HG02759 (cell line): ENCODE measurements around the gene ICAM2.

ENCODE experiments used
- ATAC-seq: cut with Tn5 transposase; IDR thresholded peaks from one replicate; pipeline ENCODE4 v1.9.1; 2021; ENCODE audit warnings: mild to moderate bottlenecking, moderate library complexity; ENCODE audit not compliant: unreplicated experiment

ICAM2 gene

DNA sequence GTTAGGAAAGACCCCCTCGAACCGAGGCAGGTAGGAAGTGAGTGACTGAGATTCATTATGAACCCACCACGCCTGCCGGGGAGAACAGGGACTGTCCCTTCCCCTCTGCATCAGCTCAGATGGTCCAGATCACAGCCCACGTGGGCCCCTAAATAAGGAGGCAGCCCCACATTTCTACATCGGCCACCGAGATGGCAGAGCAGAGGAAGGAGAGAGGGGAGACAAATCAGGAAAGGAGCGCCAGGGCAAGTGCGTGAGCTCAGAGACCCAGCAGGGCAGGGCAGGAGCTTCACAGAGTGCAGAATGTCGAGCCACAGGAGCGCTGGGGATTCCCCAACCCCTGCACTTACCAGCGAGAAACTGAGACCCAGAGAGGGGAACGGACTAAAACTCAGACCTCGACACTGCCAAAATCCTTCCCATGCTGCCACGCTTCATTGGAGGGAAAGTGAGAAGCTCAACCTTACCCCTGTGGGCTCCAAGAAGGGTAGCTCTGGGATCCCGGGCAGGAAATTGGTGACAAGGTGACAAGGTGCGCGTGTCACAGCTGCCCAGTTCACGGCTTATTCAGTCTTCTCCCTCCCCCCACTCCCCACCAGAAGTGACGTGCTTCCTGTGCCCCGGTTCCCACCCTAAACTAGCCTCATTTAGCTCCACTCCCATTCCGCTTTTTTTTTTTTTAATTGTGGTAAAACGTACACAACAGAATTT is at the start of gene ICAM2:
ICAM2 (minus strand) TSS at position 578 of the 711 bp plus-strand sequence. CDS start 13,942 bp downstream, outside the sequence.
- ATAC-seq = peak; percentile 75

DNA sequence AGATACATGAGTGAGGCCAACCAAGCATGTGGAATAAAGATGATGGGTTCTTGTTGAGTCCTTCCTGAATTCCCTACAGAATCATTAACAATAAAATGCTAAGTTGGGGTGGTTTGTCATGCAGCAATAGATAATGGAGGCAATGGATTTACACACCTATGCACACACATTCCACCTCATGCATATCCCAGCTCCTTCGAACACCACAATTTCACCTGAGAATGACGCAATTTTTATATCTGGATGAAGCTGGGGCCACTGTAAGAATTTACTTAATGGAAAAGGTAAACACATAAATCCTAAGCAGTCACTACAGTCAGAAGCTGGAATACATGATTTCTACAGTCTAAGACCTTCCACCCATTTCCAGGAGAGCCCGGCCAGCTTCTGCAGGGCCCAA is 49.8 kb upstream of the ICAM2 start:
- ATAC-seq = no peak

DNA sequence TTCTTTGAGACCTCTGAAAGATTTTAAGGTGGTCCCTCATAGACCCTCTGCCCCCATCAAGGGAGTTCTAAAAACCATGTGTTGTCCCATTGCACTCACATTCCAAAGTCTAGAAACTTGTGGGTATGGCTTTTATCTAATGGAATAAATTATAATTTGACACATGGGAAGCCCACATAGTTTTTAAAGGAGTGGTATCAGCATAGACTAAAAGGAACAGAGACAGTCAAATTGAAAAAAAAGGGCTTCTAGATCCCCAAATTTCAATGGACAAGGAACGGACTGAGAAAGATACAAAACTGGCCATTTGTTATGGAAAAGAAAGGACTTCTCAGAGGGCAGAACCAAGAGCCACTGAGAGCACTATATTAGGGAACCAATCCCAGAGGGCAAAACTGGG is 48.7 kb upstream of the ICAM2 start:
- no peak for ATAC-seq

- no peak for ATAC-seq
Observed at GRCh38 chr17:64067657-64068056, 47.2 kb upstream of the ICAM2 start.

- no peak for ATAC-seq
Observed at GRCh38 chr17:64066716-64067115, 46.3 kb upstream of the ICAM2 start.

DNA sequence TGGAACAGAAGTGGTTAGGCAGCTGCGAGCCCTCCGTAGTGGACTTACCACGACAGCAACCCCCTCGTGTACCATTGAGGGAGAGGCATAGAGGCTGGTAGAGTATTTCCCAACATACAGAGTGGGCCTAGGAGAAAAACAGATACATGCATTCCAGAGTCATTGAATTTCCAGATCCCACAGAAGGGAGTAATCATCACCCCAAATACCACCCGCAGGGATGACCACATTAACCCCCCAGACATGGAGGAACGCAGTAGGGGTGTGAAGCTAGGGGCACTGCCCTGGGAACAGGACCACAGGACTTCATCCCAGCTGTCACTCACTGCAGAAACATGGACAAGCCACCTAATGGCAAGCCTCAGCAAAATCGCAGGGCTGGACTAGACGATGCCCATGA is 44.7 kb upstream of the ICAM2 start:
- ATAC-seq = no peak

DNA sequence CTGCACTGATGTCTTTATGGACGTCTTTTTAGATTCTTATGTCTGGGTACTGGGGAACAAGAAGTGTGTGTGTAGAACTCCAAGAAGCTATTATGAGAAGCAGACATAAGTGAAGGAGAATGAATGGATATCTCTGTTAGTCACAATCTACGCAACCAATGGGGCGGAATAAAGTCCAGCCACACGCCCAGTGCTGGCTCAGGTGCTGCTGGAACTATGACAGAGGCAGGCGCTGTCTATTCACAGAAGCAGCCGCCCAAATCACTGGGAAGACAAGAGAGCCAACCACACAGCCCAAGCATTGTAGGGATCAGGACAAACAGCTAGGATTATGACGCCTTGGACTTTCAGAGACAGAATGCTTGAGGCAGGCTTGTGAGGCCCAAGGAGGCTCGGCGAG is 43.9 kb upstream of the ICAM2 start:
- ATAC-seq = no peak

- no peak for ATAC-seq
Observed at GRCh38 chr17:64063766-64064224, 43.4 kb upstream of the ICAM2 start.

DNA sequence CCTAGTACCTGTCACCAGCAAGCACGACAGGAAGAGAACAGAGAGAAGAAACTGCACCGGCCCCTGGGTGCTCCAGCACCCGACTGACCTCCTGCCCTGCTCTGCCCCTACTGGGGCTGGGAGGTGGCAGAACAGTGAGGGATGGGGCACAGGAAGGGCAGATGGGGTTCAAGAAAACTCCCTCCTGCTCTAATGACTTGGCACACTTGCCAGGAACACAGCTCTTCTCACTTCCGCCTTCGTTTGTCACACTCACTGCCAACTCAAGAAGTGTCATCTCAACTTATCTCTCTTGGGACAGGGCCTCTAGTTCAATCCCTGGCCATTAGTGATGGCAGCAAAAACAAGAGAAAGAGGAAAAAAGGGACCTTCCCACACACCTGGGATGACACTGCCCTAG is 42.7 kb upstream of the ICAM2 start:
- no peak for ATAC-seq

DNA sequence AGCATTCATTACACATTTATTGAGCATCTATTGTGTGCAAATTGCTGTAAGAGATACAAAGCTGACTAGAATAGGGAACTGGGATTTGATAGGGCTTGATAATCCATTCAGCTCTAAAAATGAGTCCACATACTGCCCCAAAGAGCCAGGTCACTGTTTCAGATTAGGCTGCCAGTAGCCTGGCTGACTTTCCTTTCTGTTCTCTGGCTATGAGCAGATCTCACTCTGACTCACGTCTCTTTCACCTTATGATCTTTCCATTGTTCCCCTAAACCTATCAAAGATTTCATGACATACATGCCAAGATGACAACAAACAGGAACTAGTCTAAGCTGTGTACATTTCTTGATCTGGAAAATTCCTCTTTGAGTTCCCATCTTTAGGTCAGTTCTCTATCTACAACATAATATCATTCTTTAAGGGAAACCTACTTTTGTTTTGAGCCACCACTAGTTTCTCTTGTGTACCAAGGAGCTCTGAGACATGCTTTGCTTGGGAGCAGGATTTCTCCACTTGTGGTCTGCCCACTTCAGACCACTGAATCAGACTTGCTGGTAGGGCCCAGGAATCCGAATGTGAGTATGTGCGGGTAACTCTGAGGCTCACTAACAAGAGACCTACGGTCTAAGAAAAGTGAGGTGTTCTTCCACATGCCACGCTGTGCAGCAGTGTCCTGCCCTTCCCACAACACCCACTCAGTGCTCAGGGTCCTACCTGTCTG is 40.9 kb upstream of the ICAM2 start:
- ATAC-seq = peak; percentile 44

DNA sequence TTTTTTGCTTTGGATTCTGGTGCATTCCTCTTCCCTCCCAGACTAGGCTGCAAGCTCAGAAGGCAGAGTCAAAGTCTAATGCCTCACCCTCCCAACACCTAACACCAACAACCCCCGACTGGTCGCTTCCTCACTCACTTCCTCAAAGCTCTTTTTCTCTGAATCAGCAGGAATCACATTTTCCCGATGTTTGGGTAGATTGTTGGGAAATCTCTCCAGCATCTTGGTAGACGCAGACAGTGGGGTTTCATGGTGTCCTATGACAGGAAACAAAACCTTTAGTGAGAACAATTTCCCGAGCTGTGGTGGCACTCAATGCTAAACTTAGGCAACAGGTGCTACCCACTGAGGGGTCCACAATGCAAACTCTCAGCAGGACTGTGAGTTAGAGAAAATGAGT is 39.9 kb upstream of the ICAM2 start:
- no peak for ATAC-seq

DNA sequence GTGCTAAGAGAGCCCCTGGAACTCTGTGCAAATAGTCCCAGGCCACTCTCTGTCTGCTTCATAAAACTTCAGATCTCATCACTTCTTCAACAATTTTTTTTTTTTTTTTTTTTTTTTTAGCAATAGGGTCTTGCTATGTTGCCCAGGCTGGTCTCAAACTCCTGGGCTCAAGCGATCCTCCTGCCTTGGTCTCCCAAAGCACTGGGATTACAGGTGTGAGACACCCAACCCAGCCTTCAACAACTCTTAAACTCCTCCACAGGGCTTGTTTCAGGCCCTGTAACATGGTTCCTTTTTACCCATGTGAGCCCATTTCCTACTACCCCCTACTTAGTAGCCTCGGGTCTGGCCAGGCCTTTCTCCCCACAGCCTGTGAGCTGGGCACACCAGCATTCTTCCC is 39.3 kb upstream of the ICAM2 start:
- no peak for ATAC-seq

GRCh38 chr17:64058621-64059020 is 38.2 kb upstream of the ICAM2 start:
- no peak for ATAC-seq

DNA sequence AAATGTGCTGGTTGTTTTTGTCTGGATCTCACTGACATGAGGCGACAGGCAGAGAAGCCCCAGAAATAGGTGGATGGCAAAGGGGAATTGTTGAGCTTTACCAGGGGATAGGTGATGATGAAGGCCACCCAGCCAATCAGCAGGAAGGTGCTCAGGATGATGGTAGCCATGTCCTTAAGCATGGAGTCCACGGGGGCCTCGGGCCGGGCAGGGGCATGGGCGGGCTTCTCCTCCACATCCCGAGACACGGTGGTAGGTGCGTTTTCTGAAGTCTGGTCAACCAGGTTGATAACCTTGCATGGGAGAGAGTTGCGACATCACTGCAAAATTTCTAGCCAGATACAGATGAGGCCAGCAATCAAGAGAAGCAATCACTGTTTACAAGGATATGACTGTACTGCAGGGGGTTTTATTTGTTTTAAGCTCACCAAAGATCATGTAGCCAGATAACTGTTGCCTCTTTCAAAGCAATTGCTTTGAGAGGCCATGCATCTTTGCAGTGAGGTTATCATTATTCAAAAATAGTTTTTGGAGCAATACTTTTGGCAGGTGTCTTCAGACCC is 37.3 kb upstream of the ICAM2 start:
- no peak for ATAC-seq

GRCh38 chr17:64056269-64057005 is 36.0 kb upstream of the ICAM2 start:
- peak; percentile 79 for ATAC-seq

DNA sequence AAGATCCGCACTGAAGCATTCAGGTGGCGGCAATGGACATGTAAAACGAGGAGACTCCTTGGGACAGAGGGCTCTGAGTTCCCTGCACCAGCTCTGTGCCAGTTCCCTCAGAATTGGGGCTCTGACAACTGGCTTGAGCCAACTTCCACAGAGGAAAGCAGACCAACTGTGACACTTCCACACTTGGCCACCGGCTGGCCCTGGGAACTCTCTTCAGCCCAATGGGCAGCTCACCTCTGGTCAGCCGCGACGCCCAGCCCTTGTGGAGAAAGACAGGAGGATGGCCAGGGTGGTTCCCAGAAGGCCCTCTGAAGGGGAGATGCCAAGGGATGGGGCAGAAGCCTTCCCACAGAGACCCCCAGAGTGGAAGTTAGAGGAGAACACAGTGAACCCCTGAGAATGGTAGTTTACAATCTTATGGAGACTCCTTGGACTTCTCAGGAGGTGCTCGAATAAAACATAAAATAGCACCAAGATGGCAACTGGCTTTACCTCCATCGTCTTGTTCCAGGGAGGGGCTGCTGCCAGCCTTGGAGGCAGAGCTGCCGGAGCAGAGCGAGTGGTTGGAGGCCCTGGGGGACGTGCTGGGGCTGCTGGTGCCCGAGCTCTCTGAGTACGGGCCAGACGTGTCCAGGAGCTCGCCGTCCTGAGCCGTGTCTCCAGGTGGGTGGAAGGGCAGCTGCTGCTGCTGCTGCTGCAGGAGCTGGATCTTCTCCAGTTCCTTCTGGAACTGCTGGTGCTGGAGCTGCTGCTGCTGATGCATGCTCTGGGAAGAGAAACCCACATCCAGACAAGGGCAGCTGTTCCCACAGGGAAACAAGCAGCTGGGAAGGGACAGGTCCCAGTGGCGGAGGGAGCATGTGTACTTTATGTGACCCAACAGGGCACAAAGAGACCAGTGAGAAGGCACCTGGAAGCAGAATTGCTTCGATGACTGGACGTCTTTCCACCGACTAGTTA is 35.0 kb upstream of the ICAM2 start:
- no peak for ATAC-seq

DNA sequence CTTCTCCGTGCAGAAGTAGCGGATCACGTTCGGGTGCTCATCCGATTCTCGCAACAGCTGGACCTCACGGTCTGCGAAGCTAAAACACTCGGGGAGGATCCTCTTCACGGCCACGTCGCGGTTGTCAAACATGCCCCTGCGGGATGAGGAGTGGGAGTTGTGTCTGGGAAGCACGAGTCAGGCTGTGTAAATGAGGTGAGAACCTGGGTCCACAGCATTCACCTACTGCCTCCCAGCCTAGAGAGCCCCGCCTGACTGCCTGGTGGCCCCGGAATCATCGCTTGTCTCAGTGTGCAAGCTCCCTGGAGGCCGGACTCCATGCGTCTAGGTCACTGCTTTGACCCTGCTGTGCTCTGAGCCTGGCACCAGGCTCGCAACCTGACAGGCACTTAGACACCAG is 33.9 kb upstream of the ICAM2 start:
- no peak for ATAC-seq

GRCh38 chr17:64053101-64053500 is 32.7 kb upstream of the ICAM2 start:
- no peak for ATAC-seq

GRCh38 chr17:64051153-64051552 is 30.7 kb upstream of the ICAM2 start:
- no peak for ATAC-seq

GRCh38 chr17:64048805-64049204 is 28.4 kb upstream of the ICAM2 start:
- ATAC-seq = no peak
